Transverse colon (tissue), 3 donors: Measurements from ENCODE around the gene PTHLH.

Experiments used
- CTCF ChIP-seq, 5 experiments: fragments of 200-600 bp in 3 of 5; fragments of 450-650 bp in 2 of 5; sonication (generic) in 3 of 5; IDR thresholded peaks; 1 replicate in 2 of 5; 2 replicates in 3 of 5; pipeline ENCODE4 v1.5.1; 2016 to 2017; ENCODE audit warnings: antibody characterized with exemption in 5 of 5, inconsistent platforms in 3 of 5, mild to moderate bottlenecking in 2 of 5, moderate library complexity in 1 of 5
- EP300 ChIP-seq: sonication (generic); formaldehyde crosslinking; IDR thresholded peaks from one replicate; pipeline ENCODE4 v1.6.1; 2017; ENCODE audit warnings: antibody characterized with exemption, low read depth
- POLR2A ChIP-seq: fragments of 450-650 bp; IDR thresholded peaks from one replicate; pipeline ENCODE4 v1.6.1; 2016; ENCODE audit warnings: antibody characterized with exemption, mild to moderate bottlenecking, moderate library complexity

DNA sequence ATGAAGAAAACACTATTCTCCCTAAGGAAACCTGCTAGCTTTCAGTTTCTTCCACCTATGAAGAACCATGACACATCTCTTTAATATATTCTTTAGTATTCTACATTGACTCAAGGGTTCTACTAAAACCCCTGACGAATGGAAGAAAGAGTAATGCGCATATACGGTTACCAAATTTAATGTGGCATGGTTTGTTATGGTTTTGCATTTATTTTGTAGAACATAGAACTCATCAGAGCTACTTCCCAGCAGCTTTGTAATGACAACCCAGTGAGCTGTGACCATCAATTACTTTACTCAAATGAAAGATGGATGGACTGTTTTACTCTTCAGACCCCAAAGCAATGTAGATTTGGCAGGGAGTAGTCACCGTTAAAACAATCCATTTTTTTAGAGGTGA lies 19.2 kb downstream of the PTHLH start:
- TF ChIP-seq CTCF (IDR thresholded peaks at IDR 0.05) (no peak), POLR2A (no peak), EP300 (no peak)
